Brain pericyte (primary cell): ENCODE results near the gene ASPSCR1.
"Not testable (repeated sequence)": the region's sequence is repeated elsewhere in the genome, so short reads cannot be mapped to it uniquely, and the experiment has no call there.

ENCODE experiments used
- DNase-seq: peaks from one replicate; pipeline ENCODE4 v3.0.0-alpha.2; 2012; ENCODE audit warnings: low read depth, low spot score

Gene ASPSCR1

DNA sequence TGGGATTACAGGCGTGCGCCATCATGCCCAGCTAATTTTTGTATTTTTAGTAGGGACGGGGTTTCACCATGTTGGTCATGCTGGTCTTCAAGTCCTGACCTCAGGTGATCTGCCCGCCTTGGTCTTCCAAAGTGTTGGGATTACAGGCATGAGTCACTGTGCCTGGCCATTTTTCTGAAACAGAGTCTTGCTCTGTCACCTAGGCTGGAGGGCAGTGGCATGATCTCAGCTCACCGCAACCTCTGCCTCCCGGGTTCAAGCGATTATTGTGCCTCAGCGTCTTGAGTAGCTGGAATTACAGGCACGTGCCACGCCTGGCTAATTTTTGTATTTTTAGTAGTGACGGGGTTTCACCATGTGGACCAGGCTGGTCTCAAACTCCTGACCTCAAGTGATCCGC, 4.1 kb downstream of the ASPSCR1 start:
- not testable (repeated sequence) for DNase-seq

DNA sequence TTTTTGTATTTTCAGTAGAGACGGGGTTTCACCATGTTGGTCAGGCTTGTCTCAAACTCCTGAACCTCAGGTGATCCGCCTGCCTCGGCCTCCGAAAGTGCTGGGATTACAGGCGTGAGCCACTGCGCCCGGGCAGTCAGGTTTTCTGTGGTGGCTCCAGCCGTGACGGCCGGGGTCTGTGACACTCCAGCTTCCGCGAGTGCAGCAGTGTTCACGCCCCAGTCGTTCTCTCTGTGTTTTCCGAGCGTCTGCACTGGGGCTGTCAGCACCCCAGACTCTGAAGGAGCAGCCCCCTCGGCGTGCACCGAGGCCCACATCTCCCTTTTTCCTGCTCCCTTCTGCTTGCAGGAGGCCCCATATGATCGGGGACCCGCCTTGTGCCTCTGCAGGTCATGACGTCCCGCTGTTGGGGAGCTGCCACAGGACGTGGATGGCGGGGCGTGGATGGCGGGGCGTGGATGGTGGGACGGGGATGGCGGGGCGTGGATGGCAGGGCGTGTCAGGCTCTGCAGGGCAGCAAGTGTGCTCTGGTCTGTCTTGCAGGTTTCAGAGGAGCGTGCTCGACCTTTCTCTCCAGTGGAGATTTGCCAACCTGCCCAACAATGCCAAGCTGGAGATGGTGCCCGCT, 5.7 kb downstream of the ASPSCR1 start:
- DNase-seq = no peak

DNA sequence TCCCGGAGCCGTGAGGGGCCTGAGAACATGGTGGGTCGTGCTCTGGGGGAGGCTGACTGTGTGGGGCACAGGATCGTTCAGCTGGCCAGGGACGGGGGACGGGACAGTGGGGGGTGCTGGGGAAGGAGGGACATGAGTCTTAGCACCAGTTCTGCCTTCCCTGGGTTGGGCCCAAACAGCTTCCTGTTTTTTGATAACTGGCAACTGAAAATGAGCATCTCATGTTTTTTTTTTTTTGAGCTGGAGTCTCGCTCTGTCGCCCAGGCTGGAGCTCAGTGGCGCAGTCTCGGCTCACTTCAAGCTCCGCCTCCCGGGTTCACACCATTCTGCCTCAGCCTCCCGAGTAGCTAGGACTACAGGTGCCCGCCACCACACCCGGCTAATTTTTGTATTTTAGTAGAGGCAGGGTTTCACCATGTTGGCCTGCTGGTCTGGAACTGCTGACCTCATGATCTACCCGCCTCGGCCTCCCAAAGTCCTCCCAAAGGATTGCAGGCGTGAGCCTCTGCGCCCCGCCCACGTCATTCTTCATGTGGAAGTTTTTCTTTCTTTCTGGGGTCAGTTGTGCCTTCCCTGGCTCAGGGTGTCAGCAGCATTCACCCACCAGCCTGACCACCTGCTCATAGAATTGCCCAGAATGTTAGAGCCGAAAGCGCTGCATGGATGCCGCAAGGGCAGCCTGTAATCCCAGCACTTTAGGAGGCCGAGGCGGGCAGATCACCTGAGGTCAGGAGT, 6.4 kb downstream of the ASPSCR1 start:
- no peak for DNase-seq

DNA sequence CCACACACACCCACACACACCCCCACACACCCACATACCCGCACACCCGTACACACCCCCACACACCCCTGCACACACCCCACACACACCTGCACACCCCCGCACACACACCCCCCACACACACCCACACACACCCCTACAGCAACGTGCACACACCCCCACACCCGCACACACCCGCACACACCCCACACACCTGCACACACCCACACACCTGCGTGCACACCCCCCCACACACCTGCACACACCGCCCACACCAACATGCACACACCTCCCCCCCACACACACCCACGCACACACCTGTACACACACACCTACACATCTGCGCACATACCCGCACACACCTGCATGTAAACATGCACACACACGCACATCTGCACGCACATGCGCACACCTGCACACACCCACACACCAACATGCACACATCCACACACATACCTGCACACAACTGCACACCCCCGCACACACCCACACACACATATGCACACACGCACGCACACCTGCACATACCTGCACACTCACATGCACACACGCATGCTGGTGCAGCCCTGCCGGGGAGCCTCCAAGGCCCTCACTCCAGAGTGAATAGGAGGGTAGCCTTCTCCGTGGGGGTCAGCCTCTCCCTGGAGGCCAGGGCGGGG, 7.5 kb downstream of the ASPSCR1 start:
- DNase-seq = no peak

DNA sequence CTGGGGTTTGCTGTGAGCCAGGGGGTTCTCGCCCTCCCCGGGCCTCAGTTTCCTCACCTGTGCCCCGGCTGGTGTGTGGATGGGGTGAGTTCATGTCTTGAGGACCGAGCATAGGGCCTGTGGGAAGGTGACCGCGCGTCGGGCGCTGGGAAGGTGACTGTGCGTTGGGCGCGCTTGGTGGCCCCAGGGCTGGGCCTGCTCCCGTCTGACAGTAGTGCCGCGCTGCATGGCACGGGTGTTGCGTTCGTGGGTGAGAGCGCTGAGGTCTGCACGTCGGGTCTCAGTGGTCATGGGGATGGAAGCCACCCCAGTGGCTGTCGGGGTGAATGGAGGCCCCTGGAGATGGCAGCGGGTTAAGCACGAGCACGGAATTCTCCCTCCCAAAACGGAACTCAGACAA, 9.2 kb downstream of the ASPSCR1 start:
- DNase-seq = no peak

DNA sequence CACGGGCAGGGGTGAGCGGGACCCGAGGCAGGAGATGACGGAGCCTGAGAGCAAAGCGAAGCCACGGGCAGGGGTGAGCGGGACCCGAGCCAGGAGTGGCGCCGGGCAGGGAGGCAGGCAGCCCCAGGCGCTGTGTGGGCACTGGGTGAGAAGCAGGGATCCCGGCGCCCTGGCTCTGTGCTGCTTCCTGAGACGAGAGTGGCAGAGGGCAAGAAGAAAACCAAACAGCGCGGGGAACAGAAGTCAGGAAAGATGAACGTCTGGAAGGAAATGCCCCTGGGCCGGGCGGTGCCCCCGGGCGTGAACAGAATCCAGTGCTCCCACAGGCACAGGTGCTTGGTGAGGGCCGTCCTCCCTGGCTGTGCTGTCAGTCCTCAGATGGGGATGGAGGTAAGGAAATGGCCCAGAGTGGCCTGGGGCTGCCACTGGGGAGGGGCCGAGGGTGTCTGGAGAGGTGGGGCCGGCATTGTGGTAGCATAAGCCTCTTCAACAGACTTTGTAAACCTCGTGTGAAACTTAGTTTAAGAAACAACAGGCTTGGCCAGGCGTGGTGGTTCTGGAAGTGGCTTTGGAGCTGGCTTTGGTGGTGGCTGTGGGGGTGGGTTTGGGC, 9.8 kb downstream of the ASPSCR1 start:
- no peak for DNase-seq

DNA sequence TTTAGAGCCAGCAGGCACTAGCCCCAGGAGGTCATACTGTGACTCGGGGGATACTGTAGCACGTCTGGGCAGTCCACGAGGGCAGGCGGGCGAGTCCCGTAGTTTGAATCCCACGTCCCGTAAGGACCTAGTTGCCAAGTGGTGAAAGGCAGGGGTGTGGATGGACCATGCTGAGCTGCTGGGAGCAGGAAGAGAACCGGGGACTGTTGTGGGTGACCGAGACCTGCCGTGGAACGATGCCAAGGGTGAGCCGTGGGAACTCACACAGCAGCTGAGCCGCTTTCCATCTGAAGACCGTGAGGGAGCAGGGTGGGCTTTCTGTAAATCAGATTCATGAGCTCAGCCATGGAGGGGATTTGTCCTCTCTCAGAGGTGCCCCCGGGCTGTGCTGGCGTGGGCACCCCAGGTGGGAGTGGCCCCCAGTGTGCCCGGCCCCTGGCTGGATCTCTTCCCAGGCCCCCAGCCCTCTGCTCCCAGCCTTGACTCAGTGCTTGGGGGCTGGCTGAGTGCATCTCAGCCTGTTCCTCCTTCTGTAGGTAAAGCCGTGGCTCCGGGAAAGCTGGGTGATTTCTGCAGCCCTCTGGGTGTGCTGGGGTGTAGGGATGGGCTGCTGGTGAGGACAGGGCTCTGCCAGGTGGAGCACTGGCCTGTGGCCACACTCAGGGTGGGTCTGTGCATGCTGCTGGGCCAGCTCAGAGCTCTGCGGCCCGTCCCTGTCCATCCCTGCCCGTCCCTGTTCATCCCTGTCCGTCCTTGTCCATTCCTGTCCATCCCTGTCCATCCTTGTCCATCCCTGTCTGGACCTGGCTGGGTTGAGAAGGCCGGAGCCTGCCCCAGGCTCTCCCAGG, 13.6 kb downstream of the ASPSCR1 start:
- no peak for DNase-seq

DNA sequence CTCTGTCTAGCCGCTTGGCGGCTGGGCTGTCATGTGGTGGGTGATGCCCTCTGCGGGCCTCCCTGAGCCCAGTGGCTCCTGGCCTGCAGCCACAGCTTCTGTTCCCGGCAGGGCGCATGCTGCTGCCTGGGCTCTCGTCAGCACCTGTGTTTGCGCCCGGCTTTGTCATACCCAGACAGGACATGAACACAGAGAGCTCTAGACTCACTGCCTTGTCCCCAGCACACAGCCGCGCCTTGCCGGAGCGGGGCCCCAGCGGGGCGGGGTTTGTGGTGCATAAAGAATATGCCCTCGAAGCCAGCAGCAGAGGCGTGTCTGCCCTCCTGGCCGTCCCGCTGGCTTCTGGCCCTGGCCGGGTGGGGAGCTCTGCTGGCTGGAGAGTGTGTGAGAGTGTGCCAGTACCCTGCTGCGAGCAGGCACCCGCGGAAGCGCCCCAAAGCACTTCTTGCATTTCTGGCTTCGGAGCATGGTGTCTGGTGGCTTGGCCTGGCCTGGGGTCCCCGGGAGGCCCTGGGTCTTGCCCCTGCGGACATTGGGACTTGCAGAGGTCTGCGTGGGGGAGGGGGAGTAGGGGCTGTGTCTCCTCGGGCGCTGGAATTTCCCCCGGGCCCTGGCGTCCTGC, 14.4 kb downstream of the ASPSCR1 start:
- no peak for DNase-seq

DNA sequence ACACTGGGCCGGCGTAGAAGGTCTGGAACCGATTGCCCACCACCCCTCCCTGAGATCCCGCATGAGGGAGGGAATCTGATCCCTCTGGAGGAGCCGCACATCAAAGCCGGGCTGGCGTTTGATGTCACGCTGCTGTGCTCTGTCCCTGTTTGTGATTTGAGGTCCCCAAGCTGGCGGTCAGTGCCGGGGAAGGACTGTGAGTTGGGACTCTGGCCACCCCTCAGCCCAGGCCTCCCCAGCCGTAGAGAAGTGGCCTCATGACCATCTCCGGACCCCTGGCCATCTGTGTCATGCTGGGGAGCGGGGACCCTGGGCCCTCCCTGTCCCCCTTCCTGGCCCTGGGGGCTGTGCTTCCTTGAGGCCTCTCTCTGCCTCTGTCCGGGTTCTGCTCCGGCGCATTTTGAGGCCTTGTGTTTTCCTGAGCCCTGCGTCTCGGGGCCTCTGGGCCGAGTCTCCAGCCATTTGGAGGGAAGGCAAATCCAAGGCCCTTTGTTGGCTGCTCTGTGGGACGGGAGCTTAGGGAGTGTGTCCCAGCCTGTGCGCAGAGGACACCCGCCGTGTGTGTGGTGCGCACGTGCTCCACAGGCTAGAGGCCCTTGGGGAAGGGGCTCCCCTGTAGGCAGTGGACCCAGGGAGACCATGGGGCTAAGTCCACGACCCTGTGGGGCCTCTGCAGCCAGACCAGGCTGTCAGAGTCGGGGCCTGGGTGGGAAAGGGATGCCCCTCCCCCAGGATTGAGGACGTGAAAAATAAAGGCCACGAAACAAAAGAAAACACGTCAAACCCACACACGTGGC, 15.1 kb downstream of the ASPSCR1 start:
- DNase-seq = no peak

DNA sequence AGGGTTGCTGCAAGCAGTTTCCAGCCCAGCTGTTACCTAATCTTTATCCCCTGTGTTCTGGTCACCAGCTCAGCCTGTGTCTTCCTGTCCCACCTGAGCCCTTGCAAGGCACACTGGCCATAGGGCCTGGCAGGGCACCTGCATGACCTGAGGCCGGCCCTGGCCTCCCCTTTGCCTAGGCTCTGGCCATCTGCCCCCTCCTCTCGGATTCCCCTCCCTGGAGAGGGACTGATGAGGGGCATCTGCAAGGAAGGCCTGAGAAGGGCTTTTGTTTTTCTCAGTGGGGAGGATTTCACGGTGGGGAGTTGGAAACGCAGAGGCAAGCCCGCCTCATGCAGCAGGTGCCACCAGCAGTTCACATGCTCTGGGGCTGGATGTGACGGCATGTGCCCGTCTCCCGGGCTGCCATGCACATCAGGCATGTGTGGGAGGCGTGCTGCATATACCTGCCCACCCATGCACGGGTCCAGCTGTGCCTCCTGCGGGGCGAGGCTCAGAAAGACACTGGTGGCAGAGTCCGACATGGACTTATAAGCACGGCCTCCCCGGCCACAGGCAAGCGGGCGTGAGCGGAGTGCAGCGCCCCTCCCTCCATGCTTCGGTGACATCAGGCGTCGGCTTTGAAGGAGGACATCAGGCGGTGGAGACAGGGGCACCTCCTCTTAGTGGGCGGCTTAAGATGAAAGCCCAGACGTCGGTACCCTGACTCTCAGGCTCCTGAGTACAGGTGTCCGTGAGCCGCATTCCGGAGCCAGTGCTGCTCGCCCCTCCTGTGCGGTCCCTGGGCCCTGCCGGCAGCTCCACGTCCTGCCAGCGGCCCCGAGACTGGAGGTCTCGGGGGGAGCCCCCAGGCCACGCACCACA, 16.5 kb downstream of the ASPSCR1 start:
- no peak for DNase-seq

DNA sequence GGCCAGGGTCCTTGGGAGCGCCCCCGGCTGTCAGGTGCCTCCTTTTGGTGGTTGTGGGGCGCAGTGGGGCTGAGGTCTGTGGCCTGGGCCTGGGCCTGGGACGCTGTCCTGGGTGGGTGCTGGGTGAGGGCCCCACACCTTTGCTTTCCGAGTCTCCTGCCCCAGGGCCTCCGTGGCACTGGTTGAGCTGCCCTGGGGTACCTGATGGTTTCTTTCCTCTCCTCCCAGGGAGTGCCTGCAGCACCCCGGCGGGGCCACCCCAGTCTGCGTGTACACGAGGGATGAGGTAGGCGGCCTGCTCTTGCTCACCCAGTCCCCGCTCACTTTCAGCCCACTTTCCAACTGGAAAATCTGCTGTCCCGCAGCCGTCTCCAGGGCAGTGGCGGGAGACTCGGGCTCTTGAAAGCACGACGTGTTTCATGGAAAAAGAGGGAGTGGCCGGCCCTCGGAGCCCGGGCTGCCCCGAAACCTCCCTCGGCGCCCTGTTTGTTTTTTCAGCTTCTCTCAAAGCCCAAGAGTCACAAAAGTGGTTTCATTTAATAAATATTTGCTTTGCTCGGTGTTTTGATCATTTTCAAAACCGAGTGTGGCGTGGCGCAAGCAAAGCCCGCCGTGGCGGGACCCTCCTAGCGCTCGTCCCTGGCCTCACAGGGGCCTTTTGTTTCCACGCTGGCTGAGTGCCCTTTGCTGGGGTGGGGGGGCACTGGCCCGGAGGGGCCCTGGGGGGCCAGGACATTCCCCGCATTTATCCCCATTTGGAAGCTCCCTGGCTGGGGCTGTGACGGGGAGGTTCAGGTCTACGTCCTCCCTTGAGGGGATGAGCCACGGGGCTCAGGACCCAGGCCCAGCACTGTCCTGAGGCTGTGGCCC, 17.4 kb downstream of the ASPSCR1 start:
- DNase-seq = no peak

DNA sequence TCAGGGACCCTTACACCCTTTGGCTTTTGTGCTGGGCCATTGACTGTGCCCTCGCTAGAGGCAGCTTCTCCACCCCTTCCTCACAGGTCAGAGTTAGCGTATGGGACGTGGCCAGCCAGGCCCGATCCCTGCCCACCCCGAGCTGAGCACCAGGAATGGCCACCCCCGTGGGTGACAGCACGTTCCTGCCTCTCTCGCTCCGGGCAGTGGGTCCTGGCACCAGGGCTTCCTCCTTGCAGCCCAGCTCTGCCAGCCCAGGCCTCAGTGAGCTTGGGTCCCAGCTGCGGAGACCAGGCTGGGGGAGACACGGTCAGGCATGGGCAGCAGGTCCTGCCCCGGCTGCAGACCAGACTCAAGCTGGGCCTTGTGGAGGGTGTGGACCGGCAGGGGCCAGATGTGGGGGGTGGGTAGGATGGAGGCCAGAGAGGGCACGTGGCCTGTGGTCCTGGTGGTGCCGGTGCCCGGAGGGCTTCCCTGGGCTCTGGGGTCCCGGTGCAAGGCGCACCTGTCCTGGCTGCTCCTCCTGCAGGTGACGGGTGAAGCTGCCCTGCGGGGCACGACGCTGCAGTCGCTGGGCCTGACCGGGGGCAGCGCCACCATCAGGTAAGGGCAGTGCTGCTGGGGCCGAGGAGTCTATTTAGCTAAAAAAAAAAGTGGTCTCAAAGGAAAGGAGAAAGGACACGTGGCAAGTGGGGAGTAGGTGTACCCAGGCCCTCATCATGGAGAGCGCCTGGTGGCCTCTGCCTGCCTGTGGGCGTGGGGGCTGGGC, 18.2 kb downstream of the ASPSCR1 start:
- DNase-seq = no peak

DNA sequence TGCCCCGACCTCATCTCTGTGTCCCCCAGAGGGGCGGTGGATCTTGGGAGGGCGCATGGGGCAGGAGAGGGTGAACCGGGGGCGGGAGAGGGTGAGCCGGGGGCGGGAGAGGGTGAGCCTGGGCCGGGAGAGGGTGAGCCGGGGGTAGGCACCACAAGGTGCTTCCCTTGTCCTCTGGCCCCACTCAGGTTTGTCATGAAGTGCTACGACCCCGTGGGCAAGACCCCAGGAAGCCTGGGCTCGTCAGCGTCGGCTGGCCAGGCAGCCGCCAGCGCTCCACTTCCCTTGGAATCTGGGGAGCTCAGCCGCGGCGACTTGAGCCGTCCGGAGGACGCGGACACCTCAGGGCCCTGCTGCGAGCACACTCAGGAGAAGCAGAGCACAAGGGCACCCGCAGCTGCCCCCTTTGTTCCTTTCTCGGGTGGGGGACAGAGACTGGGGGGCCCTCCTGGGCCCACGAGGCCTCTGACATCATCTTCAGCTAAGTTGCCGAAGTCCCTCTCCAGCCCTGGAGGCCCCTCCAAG, 18.9 kb downstream of the ASPSCR1 start:
- no peak for DNase-seq

DNA sequence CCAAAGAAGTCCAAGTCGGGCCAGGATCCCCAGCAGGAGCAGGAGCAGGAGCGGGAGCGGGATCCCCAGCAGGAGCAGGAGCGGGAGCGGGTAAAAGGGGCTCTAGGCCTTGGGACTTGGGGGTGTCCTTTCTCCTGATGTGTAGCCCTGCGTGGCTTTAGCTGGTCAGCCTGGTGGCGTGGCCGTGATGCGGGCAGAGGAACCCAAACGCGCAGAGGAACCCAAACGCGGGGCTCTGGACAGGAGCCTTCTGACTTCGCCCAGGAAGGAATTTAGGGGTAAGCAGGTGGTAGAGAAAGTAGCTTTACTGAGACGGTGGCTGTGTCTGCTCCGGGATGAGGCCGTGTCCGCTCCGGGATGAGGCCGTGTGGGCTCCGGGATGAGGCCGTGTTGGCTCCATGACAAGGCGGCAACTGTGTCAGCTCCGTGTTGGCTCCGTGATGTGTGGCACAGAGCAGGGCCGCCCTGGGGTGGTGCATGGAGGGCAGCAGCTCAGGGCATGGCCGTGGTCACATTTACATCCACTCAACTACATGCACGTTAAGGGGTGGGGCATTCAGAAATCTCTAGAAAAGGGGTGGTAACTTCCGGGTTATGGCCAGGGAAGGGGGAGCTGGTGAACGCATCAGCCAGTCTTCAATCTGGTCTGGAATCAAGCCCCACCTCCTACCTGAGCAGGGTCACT, 19.5 kb downstream of the ASPSCR1 start:
- no peak for DNase-seq

DNA sequence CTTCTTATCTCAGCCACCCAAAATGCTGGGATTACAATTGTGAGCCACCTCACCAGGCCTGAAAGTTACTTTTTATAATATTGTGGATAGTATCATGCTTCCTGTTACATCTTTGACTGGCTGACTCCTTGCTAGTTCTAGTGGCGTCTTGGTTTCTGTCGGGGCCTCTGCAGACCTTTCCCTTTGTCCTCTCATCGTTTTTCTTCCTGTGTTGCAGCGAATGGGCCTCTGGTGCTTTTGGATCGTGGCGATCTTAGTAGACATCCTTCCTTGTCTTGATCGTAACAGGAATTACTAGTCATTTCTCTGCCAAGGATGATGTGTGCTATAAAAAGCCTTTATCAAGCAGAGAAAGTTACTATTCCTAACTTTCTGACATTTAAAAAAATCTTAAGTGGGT, 20.8 kb downstream of the ASPSCR1 start:
- DNase-seq = no peak

DNA sequence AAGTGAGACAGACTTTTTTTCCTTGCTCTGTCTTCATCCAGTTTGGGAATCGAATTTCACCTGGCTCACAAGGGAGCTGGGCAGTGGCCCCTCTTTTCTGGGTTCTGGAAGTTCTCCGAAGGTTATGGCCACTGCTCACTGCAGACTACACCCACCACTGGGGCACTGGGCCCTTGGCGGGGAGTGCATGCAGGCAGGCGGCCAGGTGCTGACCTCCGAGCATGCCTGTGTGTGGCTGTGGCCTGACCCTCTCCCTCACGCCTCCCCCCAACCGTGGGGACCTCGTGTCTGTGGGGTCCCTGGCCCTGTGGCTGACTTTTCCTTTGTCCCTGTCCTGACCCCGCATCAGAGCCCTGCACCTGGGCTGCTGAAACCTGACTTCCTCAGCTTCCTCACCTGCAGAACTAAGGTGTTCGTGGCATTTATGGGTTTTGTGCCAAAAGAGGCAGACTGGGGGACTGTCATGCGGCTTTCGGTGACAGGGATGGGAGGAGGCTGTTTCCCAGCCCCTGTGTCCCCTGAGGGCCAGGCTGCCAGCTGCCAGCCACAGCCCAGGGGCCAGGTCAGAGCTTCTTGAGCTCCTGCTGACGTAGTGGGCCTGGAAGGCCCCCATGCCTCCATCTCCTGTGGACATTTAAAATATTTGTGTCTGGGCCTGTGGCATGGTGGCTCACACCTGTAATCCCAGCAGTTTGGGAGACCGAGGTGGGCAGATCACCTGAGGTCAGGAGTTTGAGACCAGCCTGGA, 21.4 kb downstream of the ASPSCR1 start:
- DNase-seq = no peak
